Thoracic aorta (tissue), 2 donors: Measurements from ENCODE around the gene NID1. TPM values are rescaled to one million over a fixed set of nuclear protein-coding genes. Genes with fewer than 3 reads are reported as not detected.

Experiments
- ATAC-seq: fragments of 150-250 bp; one replicate; pipeline ENCODE4 v1.8.0; 2017; ENCODE audit warnings: low read depth; ENCODE audit not compliant: insufficient number of reproducible peaks, low FRiP score
- DNase-seq: peaks from one replicate; pipeline ENCODE4 v3.0.0-alpha.2; 2020; ENCODE audit warnings: low spot score
- H3K27ac ChIP-seq, 2 donors: fragments of 200-600 bp; sonication (generic); 1 replicate in 1 of 2; 2 replicates in 1 of 2; pipeline ENCODE4 v1.5.1; 2016; ENCODE audit warnings: mild to moderate bottlenecking in 2 of 2, moderate library complexity in 2 of 2
- H3K27me3 ChIP-seq: fragments of 200-600 bp; sonication (generic); replicated peaks from 2 replicates; pipeline ENCODE4 v1.6.0; 2016; ENCODE audit warnings: mild to moderate bottlenecking; ENCODE audit not compliant: insufficient read depth
- H3K36me3 ChIP-seq: fragments of 200-600 bp; sonication (generic); one replicate; pipeline ENCODE4 v1.5.1; 2016
- H3K4me1 ChIP-seq, 2 donors: fragments of 200-600 bp; sonication (generic); 1 replicate in 1 of 2; 2 replicates in 1 of 2; pipeline versions ENCODE4 v1.5.1 to v1.6.0; 2016; ENCODE audit warnings: low read depth in 2 of 2, mild to moderate bottlenecking in 1 of 2; ENCODE audit not compliant: control insufficient read depth in 1 of 2
- H3K4me3 ChIP-seq: fragments of 200-600 bp; sonication (generic); 2 replicates; pipeline ENCODE4 v1.5.1; 2016; ENCODE audit warnings: mild to moderate bottlenecking
- H3K9me3 ChIP-seq: fragments of 200-600 bp; sonication (generic); 2 replicates; pipeline ENCODE4 v1.5.1; 2016
- CTCF ChIP-seq: fragments of 200-600 bp; sonication (generic); IDR thresholded peaks from one replicate; pipeline ENCODE4 v1.5.1; 2019; ENCODE audit warnings: antibody characterized with exemption
- total RNA-seq, 2 donors: library from RNA; depleted of rRNA; stranded (reverse); fragments of >200 nt; gene quantifications; one replicate each; pipeline versions ENCODE4 v1.1.0 to v1.2.3, GENCODE V29; 2016

Gene NID1
- total RNA-seq, 2 donors from 2014 or later, result 82.4 to 95.5 TPM

GRCh38 chr1:236103059-236103458 is 38.2 kb upstream of the NID1 start:
- Histone ChIP-seq H3K4me3 (no peak overlapping the region), H3K27me3 (no peaks in the 10 kb centered on the region), H3K9me3 (no peaks in the 10 kb centered on the region), H3K27ac (no peak overlapping the region), H3K4me1 (peaks cover 0 to 4% of the 10 kb centered on the region in 2 donors), H3K36me3 (no peaks in the 10 kb centered on the region)
- DNase-seq (no peak), ATAC-seq (no peak)
- TF ChIP-seq CTCF, result no peak

GRCh38 chr1:236102611-236103010 is 37.7 kb upstream of the NID1 start:
- Histone ChIP-seq H3K27ac (no peak overlapping the region), H3K4me1 (peaks cover 0 to 4% of the 10 kb centered on the region in 2 donors), H3K27me3 (no peaks in the 10 kb centered on the region), H3K9me3 (no peaks in the 10 kb centered on the region), H3K4me3 (no peak overlapping the region), H3K36me3 (no peaks in the 10 kb centered on the region)
- ATAC-seq (no peak), DNase-seq (no peak)
- no peak for TF ChIP-seq CTCF

GRCh38 chr1:236101233-236102200 is 36.6 kb upstream of the NID1 start:
- H3K36me3 ChIP-seq, result no peaks in the 10 kb centered on the region
- no peak for DNase-seq

GRCh38 chr1:236100799-236101198 is 35.9 kb upstream of the NID1 start:
- Histone ChIP-seq H3K27me3 (no peaks in the 10 kb centered on the region), H3K9me3 (peaks cover 4% of the 10 kb centered on the region), H3K4me3 (no peak overlapping the region), H3K27ac (no peak overlapping the region), H3K36me3 (no peaks in the 10 kb centered on the region), H3K4me1 (peaks cover 0 to 4% of the 10 kb centered on the region in 2 donors)
- DNase-seq (no peak), ATAC-seq (no peak)
- TF ChIP-seq CTCF, result no peak

More at GRCh38 chr1:236101233-236102200, 36.6 kb upstream of the NID1 start:
- H3K9me3 ChIP-seq, result peaks cover 4% of the 10 kb centered on the region
- no peak for TF ChIP-seq CTCF
- peaks cover 0 to 4% of the 10 kb centered on the region in 2 donors for H3K4me1 ChIP-seq
- H3K4me3 ChIP-seq, result no peak overlapping the region
- no peak overlapping the region for H3K27ac ChIP-seq
- no peaks in the 10 kb centered on the region for H3K27me3 ChIP-seq
- ATAC-seq, result peak; percentile 17

- no peak overlapping the region for H3K4me3 ChIP-seq
- ATAC-seq (no peak), DNase-seq (no peak)
- H3K27ac ChIP-seq, result no peak overlapping the region
- no peaks in the 10 kb centered on the region for H3K36me3 ChIP-seq
- TF ChIP-seq CTCF, result no peak
- H3K4me1 ChIP-seq, result peaks cover 0 to 4% of the 10 kb centered on the region in 2 donors
- no peaks in the 10 kb centered on the region for H3K27me3 ChIP-seq
- H3K9me3 ChIP-seq, result peaks cover 4% of the 10 kb centered on the region
Observed at GRCh38 chr1:236099355-236099974, 34.6 kb upstream of the NID1 start.
